Activated naive CD4-positive, alpha-beta T cell treated with anti-CD3 and anti-CD28 coated beads, Interleukin-2, amount 50 U/mL, for 24 hours (primary cell): ENCODE measurements around the gene SMIM22.

ENCODE experiments used
- H3K27ac Mint-ChIP-seq: one replicate; pipeline ENCODE4 v1.8.0; 2021; ENCODE audit warnings: mild to moderate bottlenecking, mixed read lengths
- H3K27me3 Mint-ChIP-seq: one replicate; pipeline ENCODE4 v1.8.0; 2021; ENCODE audit warnings: mixed read lengths
- H3K36me3 Mint-ChIP-seq: one replicate; pipeline ENCODE4 v1.8.0; 2021; ENCODE audit warnings: mixed read lengths
- H3K4me1 Mint-ChIP-seq: one replicate; pipeline ENCODE4 v1.8.0; 2021; ENCODE audit warnings: mixed read lengths
- H3K4me3 Mint-ChIP-seq: one replicate; pipeline ENCODE4 v1.8.0; 2021; ENCODE audit warnings: mild to moderate bottlenecking, mixed read lengths
- H3K9me3 Mint-ChIP-seq: one replicate; pipeline ENCODE4 v1.8.0; 2021; ENCODE audit warnings: mixed read lengths

SMIM22 gene

DNA sequence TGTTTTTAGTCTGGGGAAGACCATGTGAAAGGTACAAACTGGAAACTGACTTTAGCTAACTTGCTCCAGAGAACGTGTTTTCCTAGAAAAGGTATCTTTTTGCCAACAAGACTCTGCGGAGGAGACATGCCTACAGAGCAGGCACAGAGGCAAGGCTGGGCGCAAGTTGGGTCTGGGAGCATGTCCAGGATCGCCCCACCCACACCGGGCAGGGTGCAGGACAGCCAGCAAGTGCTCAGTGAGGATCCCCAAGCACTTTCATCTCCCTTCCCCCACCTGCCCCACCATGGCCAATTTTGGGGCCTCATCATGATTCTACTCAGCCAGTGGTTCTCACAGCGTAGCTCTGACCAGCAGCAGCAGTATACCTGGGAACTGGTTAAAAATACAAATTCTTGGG is 25.5 kb downstream of the SMIM22 start:
- Mint-ChIP-seq H3K9me3 (no peaks in the 10 kb centered on the region), H3K36me3 (peaks cover 15% of the 10 kb centered on the region), H3K4me3 (no peak overlapping the region), H3K4me1 (no peaks in the 10 kb centered on the region), H3K27ac (no peak overlapping the region), H3K27me3 (no peaks in the 10 kb centered on the region)

DNA sequence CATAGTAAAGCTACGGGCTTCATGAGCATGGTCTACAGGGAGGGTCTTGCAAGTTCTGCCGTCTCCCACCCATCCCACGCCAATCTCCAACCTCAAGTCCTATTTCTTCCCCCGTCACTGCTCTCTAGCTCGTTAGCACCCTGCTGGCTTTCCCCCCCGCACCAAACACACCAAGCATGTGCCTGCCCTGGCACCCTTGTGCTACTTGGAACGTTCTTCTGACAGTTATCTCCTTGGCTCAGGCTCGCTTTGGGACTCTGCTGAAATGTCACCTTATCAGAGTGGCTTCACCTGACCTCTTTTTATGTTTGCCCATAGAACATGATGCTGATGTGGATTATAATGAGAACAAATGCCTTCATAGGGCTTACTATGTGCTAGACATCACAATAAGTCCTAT is 30.0 kb downstream of the SMIM22 start:
- Mint-ChIP-seq H3K9me3 (no peaks in the 10 kb centered on the region), H3K4me3 (no peak overlapping the region), H3K27me3 (no peaks in the 10 kb centered on the region), H3K36me3 (peaks cover 8% of the 10 kb centered on the region), H3K4me1 (no peaks in the 10 kb centered on the region), H3K27ac (peak overlapping the region; percentile 57)

DNA sequence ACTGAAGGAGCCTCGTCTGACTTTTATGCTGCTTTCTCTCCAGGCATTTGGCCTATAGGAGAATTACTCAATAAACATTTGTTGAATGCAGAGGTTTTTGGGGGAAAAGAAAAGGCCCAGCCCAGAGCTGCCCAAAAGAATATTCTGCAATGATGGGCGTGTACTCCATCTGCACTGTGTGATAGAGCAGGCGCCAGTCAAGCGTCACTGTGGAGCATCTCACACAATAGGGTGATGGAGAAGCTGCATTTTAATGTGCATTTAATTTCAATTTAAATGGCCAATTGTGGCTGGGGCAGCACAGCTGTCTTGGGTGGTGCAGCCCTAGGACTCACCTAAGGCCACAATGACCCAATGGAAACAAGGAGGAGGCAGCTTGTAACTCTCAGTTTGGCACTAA is 31.4 kb downstream of the SMIM22 start:
- H3K4me1 Mint-ChIP-seq, result peaks cover 8% of the 10 kb centered on the region
- peaks cover 13% of the 10 kb centered on the region for H3K36me3 Mint-ChIP-seq
- no peak overlapping the region for H3K4me3 Mint-ChIP-seq
- no peaks in the 10 kb centered on the region for H3K27me3 Mint-ChIP-seq
- no peak overlapping the region for H3K27ac Mint-ChIP-seq
- no peaks in the 10 kb centered on the region for H3K9me3 Mint-ChIP-seq

DNA sequence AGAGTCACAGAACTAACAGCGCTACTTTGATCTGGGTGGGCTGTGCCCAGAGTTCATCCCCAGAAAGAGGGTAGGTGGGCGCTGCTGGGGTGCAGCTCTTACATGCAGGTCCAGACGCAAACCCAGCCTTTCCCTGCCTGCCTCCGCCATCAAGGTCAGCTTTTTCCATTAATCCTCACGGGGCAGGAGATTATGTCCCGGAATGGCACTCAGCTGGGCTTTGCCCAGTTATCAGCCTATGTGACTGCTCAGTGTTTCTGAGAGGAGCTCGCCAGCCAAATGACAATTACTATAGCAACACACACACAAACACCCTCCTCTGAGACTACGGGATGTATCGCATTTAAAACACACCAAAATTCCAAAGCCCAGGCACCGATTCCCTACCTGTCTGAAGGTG is 31.8 kb downstream of the SMIM22 start:
- peaks cover 12% of the 10 kb centered on the region for H3K36me3 Mint-ChIP-seq
- no peak overlapping the region for H3K27ac Mint-ChIP-seq
- H3K4me3 Mint-ChIP-seq, result no peak overlapping the region
- no peaks in the 10 kb centered on the region for H3K9me3 Mint-ChIP-seq
- H3K27me3 Mint-ChIP-seq, result no peaks in the 10 kb centered on the region
- H3K4me1 Mint-ChIP-seq, result peaks cover 8% of the 10 kb centered on the region

DNA sequence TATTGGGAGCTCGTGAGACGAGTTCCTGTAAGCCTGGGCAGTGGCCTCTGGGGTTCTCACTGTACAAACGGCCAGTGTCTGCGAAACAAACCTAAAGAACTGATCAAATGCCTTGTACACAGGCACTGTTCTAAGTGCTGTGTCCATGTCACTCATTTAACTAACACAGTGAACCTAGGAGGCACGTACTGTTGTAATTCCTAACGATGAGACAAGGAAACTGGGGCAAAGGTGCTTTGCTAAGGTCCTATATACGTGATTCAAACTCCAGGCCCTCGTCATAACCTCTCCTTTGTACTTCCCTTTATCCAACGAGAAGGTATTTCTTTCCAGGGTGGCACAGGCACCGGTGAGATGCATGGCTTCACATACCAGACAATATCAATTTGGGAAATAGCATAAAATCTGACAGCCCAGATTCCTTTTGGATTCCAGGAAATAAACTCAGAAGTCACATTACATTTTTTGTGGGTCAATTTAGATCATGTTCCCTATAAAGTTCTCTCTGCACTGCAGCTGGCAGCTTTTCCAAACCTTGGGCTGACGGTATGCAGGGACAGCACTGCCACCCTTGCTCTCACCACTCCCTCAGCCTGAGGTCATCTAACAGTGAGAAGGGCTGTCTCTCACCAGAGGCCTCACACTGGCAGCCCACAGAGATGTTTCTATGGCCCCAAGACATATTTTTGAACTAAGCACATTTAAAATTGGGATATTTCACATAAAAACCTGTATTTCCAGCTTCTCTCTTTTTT is 33.6 kb downstream of the SMIM22 start:
- H3K9me3 Mint-ChIP-seq, result no peaks in the 10 kb centered on the region
- peaks cover 16% of the 10 kb centered on the region for H3K4me1 Mint-ChIP-seq
- no peak overlapping the region for H3K4me3 Mint-ChIP-seq
- H3K27me3 Mint-ChIP-seq, result no peaks in the 10 kb centered on the region
- H3K36me3 Mint-ChIP-seq, result peaks cover 12% of the 10 kb centered on the region
- no peak overlapping the region for H3K27ac Mint-ChIP-seq

DNA sequence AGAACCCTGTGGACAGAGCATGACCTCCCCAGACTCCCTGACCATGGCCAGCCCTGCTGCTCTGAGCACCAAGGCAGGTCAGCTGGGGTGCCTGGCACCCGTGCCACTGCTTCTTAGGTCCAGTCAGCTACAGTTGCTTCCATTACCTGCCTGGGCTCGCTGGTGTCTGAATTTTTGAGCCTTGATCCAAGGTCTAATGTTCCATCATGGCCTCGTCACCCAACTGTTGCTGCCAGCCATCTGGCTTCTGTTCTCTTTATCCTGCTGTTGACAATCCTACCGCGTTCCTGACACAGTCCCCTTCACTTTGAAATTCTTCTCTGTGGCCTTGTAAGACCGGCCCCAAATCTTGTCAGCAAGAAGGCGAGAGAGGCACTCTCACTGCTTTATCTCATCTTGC is 35.2 kb downstream of the SMIM22 start:
- no peak overlapping the region for H3K27ac Mint-ChIP-seq
- H3K9me3 Mint-ChIP-seq, result no peaks in the 10 kb centered on the region
- H3K4me3 Mint-ChIP-seq, result no peak overlapping the region
- no peaks in the 10 kb centered on the region for H3K27me3 Mint-ChIP-seq
- peaks cover 9% of the 10 kb centered on the region for H3K36me3 Mint-ChIP-seq
- peaks cover 17% of the 10 kb centered on the region for H3K4me1 Mint-ChIP-seq

DNA sequence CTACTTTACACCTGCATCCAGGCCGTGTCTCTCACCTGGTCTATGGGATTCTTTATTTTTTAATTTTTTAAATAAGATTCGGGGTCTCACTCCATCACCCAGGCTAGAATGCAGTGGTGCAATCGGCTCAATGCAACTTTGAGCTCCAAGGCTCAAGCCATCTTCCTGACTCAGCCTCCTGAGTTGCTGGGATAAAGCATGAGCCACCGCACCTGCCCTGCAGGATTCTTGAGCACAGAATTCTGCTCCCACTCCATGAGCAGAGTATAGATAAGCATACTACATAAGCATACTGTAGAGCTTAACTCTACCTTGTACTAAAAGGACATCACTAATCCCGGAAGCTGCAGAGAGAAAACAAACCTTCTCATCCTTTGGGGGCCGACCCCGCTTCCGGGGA is 36.4 kb downstream of the SMIM22 start:
- peaks cover 20% of the 10 kb centered on the region for H3K4me1 Mint-ChIP-seq
- H3K4me3 Mint-ChIP-seq, result no peak overlapping the region
- H3K9me3 Mint-ChIP-seq, result no peaks in the 10 kb centered on the region
- H3K27me3 Mint-ChIP-seq, result no peaks in the 10 kb centered on the region
- H3K27ac Mint-ChIP-seq, result no peak overlapping the region
- peaks cover 13% of the 10 kb centered on the region for H3K36me3 Mint-ChIP-seq

DNA sequence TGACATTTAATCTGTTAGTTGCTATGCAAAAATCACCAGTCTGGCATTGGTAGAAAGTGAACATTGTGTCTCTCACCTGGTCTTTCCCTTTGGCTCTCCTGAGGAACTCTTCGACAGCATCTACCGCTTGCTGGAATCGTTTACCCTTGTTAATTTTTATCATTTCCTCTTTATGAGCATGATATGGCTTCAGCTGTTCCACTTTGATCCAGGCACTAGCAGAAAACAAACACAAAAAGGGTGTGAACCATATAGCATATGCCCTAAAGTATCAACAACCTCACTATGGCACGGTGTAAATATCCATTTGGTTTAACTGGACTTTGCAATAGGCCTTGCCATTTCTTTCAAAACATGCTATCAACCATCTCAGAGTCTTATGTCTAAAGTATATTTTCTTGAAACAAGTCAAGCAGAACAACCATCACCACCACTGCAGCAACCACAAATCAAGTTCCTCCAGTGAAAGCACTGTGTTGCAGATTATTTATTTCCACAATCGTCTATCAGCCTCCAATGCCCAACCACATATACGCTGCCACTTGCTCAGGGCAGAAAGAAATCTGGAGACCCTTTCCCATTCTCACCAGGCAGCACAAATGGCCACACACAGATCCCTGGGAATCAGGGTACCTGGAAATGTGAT is 37.7 kb downstream of the SMIM22 start:
- Mint-ChIP-seq H3K4me3 (no peak overlapping the region), H3K4me1 (peaks cover 20% of the 10 kb centered on the region), H3K36me3 (peaks cover 14% of the 10 kb centered on the region), H3K27ac (no peak overlapping the region), H3K27me3 (no peaks in the 10 kb centered on the region), H3K9me3 (no peaks in the 10 kb centered on the region)

DNA sequence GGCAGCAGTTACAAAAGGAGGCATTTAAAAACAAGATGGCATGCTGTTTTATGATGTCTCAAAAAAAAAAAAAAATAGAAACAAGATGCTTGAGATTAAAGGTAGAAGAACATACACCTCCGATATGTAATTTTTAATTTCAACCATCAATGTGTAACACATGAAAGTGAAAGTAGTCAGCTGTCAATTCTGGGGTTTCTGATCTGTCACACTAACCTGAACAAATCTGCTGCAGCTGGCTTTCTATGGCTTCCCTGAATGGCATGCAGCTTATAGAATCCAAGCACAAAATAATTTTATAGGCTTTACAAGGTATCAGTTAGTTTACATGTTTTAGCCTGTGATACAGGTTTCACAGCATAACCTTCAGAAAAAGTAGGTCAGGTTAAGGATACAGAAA is 38.4 kb downstream of the SMIM22 start:
- H3K27me3 Mint-ChIP-seq, result no peaks in the 10 kb centered on the region
- H3K9me3 Mint-ChIP-seq, result no peaks in the 10 kb centered on the region
- H3K4me1 Mint-ChIP-seq, result peaks cover 20% of the 10 kb centered on the region
- peak overlapping the region; percentile 46 for H3K27ac Mint-ChIP-seq
- H3K4me3 Mint-ChIP-seq, result no peak overlapping the region
- peaks cover 14% of the 10 kb centered on the region for H3K36me3 Mint-ChIP-seq

DNA sequence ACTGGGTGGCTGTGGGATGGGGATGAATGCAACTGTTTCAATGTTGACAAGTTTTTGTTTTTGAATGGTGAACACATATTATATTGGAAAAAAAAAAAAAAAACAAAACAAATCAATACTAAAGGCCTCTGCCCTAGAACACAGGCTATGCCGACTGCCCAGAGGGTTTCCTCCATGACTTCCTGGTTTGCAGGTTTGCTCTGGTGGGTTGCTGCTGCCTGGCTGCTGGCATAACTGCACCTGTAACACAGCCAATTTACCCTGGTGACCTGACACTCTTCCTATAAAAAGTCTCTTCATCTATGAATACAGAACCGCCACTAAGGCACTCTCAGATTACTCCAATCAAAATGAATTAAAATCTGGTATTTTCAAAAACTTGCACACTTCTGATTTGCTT is 41.6 kb downstream of the SMIM22 start:
- Mint-ChIP-seq H3K27ac (peak overlapping the region; percentile 41), H3K36me3 (peaks cover 10% of the 10 kb centered on the region), H3K9me3 (no peaks in the 10 kb centered on the region), H3K27me3 (no peaks in the 10 kb centered on the region), H3K4me1 (peaks cover 18% of the 10 kb centered on the region), H3K4me3 (no peak overlapping the region)

DNA sequence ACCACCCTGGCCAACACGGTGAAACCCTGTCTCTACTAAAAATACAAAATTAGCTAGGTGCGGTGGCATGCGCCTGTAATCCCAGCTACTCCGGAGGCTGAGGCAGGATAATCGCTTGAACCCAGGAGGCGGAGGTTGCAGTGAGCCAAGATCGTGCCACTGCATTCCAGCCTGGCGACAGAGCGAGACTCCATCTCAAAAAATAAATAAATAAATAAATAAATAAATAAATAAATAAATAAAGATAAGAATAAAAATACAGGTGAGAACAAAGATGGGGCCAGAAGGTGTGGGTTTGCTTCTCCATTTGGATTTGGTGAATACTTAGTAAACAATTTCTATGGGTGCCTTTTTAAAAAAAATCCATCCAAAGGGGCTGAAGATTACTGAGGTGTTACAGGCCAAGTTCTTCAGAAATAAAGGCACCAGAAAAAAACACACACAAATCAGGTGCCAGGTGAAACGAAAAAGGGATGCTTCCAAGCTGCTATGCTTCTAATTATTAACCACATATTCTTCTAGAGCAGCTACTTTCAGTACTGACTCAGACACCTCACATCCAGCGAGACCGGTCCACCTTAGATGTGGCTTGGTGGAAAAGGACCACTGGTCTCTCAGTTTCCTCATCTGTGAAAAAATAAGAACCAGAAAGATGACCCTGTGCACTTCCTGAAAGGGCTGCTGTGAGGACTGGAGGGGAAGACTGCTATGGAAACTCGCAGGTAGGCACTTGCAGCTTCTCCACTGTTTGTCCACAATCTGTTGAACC is 42.7 kb downstream of the SMIM22 start:
- Mint-ChIP-seq H3K9me3 (no peaks in the 10 kb centered on the region), H3K4me3 (no peak overlapping the region), H3K27me3 (no peaks in the 10 kb centered on the region), H3K4me1 (peaks cover 14% of the 10 kb centered on the region), H3K27ac (no peak overlapping the region), H3K36me3 (peaks cover 7% of the 10 kb centered on the region)

DNA sequence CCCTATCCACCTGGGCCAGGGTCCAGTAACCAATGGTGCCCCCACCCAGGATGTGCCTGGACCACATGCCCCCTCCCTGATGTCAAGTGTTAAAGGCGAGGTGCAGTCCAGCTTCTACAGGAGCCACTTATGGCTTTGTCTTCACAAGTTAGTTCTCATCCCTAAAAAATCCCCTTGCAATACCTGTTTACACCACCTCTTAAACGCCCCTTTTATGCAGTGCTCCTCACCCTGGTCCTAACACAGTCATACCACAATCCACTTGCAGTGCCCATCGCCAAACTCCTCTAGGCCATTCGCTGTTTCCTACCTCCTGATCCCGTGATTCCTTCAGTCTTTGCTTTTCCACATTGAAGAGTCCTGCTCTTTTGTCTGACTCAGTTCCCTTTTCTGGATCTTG is 44.8 kb downstream of the SMIM22 start:
- no peaks in the 10 kb centered on the region for H3K9me3 Mint-ChIP-seq
- H3K4me1 Mint-ChIP-seq, result peaks cover 12% of the 10 kb centered on the region
- H3K4me3 Mint-ChIP-seq, result no peak overlapping the region
- no peak overlapping the region for H3K27ac Mint-ChIP-seq
- H3K27me3 Mint-ChIP-seq, result no peaks in the 10 kb centered on the region
- H3K36me3 Mint-ChIP-seq, result peaks cover 9% of the 10 kb centered on the region

DNA sequence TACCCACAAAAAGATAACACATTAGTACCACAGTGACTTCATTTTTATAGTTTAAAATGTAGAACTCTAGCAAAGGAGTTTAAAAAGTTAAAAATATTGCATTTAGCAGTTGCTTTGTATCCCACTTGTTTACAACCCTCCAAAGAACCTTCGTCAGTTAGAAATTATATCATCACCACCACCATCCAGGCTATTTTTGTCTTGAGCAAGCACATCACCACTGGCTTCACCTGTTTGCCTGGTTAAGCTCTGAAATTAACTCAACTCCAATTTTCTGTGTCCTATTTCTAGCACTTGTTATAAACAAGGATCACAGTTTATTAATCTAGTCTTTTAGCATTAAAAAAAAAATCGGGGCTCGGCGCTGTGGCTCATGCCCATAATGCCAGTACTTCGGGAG is 45.8 kb downstream of the SMIM22 start:
- Mint-ChIP-seq H3K27me3 (no peaks in the 10 kb centered on the region), H3K9me3 (no peaks in the 10 kb centered on the region), H3K4me3 (no peak overlapping the region), H3K36me3 (peaks cover 14% of the 10 kb centered on the region), H3K27ac (no peak overlapping the region), H3K4me1 (peaks cover 20% of the 10 kb centered on the region)
